Left lobe of liver (tissue), 2 donors: ENCODE results near the gene PTPMT1. TPM values are rescaled to one million over a fixed set of nuclear protein-coding genes. Genes with fewer than 3 reads are reported as not detected.
A peak's percentile ranks its signal among the peaks of the same experiment; 100 is the strongest.

Experiments used
- ATAC-seq: fragments of 200-7000 bp; cut with Tn5 transposase; one replicate; pipeline ENCODE4 v1.9.1; 2020; ENCODE audit warnings: mild to moderate bottlenecking, moderate library complexity
- DNase-seq: peaks from one replicate; pipeline ENCODE4 v3.0.0-alpha.2; 2020; ENCODE audit warnings: low spot score
- total RNA-seq: library from RNA; stranded (reverse); gene quantifications from one replicate; pipeline ENCODE4 v1.2.1, GENCODE V29; 2021
- donor health status: DM: no; HTN: no; CAD: no; lungs with moderate emphysema.
- donor health status: DM: no; HTN: yes; CAD: no.

Gene PTPMT1
- total RNA-seq, 1 donor from 2014 or later: 23.8 TPM

DNA sequence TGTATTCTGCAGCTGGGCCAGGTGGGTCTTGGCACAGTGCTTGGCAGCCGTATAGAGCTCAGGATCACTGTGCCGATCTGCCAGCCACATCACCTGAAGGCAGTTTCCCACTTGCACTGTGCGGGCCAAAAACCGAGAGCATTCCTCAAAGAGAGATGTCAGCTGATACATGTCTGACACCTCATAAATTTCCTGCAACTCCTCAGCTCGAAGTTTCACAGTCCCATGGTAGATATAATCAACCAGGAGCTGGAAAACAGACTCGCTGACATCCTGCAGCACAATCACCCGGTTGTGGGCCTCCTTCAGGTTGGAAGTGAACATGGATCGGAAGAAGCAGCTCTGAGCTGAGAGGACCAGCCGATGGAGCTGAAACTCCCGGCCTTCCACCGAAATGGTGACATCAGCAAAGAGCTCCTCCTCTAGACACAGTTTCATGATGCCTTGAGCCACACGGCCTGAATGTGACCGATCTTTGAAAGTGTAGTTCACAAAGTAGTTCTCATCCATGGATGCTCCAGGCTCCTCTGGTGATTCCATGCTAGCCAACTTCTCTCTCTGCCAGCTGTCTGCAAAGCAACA lies 12.2 kb downstream of the PTPMT1 start:
- DNase-seq (no peak), ATAC-seq (no peak)

DNA sequence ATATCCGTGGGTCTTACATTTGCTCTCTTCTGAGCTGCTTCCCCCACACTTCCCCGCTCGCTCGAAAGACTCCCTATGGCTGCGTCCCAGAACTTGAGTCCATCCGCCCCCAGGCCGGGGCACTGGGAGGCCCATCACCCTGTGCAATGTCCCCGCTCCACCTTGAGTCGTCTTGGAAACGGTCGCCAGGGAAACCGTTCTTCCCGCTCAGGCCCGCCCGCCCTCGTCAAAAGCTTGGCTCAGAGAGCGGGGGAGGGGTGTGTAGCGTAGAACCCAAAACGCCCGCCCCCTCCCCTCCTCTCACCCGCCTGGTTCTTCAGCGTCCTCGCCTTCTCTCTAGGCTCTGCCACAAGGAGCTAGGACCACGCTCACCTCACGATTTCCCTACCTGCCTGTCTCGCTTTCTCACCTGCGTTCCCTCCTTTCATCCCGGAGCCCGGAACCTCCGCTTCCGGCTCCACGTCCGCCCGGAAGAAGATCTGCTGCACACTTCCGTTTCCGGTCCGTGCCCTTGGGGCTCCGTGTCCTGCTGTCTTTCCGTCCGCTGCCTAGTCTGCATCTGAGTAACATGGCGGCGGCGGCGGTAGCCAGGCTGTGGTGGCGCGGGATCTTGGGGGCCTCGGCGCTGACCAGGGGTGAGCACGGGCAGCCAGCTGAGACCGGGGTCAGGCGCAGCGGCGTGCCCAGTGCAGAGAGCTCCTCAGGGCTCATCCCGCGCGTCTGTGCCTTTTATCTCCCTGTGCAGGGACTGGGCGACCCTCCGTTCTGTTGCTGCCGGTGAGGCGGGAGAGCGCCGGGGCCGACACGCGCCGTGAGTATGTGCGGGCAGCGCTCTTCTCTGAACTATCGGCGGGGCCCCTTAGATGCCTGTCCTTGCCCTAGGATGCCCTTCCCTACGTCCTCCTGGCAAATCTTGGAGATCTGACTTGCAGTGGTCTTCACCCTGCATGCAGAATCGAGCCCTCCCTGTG lies 13.4 kb downstream of the PTPMT1 start, which contains the start of the genes KBTBD4 and NDUFS3:
TSS of gene KBTBD4 (minus strand) at position 447 of the 971 bp plus-strand sequence. CDS start at position 428, 19 bp downstream.
TSS of gene NDUFS3 (plus strand) at position 551 of the 971 bp plus-strand sequence. CDS start at position 569, 18 bp downstream.
- ATAC-seq: peak; percentile 96
- peak; percentile 90 for DNase-seq

DNA sequence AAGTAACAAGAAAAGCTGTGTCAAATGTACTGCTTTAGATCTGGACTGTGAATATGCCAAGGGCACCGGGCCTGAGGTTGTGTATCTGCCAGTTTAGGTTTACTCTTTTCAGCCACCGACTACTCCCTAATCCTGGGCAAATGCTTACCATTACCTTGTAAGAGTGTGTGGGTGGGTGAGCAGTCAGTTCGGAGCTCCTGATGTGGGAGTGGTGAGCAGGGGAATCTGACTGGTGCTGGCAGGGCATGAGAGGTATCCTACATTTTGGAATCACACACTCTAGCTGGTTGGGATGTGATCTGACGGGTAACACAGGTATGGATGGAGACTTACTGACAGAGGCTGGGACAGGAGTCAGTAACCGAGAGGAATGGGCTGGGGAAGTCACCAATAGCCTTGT lies 18.4 kb downstream of the PTPMT1 start:
- DNase-seq (no peak), ATAC-seq (no peak)

DNA sequence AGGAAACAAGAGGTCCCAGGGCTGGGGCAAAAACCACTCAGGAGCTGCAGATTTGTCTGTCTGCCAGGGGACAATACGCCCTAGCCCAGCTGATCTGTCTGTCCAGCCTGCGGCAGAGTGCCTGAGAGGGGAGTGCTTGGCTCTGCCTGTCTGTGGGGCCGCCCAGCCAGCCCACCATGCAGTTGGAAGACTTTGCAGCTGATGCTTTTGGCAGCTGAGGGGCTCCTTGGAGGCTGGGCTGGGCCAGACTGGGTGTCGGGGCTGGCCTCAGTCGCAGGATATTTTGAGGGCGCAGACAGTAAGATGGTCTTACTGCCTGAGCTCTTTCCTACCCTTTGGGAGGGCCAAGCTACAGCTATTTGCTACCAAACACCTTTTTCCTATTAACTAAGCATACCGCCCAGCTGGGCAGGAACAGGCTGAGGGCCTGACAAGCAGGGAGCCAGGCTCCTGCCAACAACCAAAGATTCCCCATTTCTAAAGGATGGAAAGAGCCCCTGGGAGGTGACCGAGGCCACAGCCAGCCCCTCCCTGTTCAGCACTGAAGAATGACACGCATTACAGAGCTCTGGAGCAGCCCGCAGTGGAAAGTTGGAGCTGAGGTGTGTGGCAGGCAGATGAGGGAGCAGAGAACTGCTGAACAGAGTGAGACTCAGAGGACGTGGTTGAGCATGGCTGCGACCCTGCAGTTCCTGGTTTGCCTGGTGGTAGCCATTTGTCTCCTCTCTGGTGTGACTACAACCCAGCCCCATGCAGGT lies 20.9 kb downstream of the PTPMT1 start, which contains the start of gene FAM180B:
TSS of gene FAM180B (plus strand) at position 581 of the 758 bp plus-strand sequence. CDS start at position 672, 91 bp downstream.
- DNase-seq: no peak
- peak; percentile 6 for ATAC-seq

DNA sequence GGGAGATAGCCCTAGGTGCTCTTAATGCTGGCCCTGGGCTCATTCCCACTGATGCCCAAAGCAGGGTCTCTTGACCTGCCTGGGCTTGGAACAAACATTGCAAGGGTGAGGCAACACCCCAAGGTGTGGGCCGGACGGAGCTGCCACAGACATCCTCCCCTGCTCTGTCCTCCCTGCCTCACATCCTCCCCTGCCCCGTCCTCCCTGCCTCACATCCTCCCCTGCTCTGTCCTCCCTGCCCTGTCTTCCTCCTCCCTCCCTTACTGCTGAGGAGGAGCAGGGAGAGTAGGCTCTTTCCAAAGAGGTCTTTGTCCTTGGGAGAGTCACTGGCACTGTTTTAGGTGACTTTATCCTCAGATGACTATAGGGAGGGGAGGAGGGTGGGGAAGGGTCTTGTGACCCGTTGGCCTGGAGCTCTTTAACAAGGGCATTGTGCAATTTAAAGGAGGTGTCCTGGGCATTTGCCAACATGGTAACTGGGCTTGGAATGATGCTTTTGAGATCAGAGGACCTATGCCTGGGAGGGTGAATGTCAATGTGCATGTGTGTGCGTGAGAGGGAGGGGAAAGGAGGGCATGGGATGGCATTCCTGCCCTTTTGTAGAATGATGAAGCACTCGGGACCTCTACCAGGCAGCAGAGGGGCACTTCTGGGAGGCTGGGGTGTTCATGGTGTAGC lies 21.8 kb downstream of the PTPMT1 start:
- no peak for DNase-seq
- ATAC-seq: peak; percentile 47

DNA sequence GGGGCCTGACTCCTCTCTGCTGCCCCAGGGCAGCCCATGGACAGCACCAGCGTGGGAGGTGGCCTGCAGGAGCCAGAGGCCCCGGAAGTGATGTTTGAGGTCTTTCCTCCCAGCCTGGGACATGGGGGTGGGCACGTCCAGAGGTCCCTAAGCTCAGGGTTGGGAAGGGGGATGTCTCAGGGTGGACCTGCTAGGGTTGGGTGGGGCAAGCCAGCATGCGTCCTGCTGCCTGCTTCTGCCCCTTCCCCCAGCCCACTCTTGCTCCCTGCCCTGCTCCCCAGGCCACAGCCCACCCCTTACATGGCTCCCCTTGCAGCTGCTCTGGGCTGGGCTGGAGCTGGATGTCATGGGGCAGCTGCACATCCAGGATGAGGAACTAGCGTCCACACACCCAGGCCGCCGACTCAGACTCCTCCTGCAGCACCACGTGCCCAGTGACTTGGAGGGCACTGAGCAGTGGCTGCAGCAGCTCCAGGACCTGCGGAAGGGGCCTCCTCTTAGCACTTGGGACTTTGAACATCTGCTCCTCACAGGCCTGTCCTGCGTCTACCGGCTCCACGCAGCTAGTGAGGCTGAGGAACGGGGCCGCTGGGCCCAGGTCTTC lies 22.4 kb downstream of the PTPMT1 start:
- peak; percentile 45 for ATAC-seq

DNA sequence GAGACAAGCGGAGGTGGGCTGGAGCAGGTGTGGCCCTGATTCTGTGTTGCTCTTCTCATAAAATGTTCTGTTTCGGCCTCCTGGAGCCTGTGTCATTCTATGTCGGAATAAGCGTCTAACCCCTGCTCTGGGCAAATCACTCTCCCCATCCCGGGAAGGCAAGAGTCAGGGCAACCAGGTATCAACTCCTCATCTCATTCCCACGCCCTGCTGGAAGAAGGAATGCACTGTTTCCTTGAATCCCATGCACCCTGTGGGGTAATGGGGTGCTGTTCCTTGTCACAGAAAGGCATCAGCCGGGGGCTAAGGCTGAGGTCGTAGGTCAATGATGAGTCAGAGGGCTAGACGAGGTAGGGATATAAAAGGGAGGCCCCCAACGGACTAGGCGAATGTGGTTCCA lies 23.7 kb downstream of the PTPMT1 start:
- ATAC-seq (no peak), DNase-seq (no peak)

More for the DNA sequence above, 22.4 kb downstream of the PTPMT1 start:
- no peak for DNase-seq

DNA sequence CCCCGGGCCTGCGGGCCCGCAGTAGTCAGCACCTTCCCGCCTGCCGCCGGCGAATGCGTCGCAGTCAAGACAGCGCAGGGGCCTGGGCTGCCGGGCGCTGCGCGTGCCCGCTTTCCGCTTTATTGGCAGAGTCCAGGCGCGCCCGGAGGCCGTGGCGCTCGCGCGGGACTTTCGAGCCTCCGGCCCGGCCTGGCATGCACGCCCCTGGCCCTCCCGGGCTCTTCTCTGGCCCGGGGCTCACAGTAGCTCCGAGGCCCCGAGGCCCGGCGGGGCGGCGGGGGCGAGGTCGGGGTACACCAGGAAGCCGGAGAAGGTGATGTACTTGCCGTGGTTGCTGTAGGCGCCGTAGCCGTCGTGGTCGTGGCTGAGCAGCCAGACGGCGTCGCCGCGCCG lies 24.2 kb downstream of the PTPMT1 start:
- no peak for ATAC-seq
- DNase-seq: no peak

DNA sequence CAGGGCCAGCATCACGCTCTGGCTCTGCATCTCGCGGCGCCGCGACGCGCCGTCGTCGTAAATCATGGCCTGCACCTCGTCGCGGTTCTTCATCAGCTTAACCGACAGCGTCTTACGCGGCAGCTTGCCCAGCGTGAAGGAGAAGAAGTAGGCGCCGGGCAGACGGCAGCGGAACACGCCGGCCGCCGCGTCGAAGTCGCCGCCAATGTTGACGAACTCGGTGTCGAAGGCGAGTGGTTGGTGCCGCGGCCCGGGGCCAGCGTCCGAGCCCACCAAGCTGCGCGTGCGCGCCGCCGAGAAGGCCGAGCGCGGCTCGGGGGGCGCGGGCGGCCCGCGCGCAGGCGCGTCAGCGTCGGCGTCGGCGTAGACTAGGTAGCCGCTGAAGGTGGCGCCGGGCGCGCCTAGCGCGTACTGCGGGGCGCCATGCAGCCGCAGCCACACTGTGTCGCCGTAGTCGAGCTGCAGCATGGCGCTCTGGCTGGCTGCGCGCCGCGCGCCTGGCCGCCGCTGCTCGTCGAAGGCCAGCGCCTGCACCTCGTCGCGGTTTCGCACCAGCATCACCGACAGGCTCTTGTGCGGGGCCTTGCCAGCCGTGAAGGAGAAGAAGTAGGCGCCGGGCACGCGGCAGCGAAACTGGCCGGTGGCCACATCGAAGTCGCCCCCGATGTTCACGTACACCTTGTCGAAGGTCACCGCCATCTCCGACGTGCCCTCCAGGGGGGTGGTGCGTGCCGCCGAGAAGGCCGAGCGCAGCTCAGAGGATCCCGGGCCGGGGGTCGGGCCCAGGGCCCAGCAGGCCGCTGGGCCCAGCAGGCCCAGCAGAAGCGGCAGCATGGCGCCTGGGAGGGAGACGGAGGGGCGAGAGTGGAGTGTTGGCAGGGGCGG lies 24.8 kb downstream of the PTPMT1 start:
- DNase-seq: no peak
- no peak for ATAC-seq

DNA sequence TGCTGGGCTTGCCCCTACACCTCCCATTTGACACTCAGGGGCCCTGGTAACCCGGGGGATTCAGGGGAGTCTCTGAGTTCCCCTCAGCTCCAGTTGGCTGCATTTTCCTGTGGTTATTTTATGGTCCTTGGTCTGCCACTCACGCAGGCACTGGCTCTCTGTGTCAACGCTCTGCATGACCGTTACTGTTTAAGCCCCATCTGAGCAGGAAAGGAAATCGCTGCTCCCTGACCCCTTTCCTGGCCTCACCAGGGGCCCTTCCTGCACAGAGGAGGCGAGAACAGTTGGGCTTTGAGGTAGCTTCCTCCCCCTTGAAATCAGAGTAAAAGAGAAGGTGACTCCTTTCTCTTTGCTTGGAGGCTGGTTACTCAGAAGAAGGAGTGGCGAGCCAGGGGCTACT lies 26.4 kb downstream of the PTPMT1 start:
- no peak for DNase-seq

DNA sequence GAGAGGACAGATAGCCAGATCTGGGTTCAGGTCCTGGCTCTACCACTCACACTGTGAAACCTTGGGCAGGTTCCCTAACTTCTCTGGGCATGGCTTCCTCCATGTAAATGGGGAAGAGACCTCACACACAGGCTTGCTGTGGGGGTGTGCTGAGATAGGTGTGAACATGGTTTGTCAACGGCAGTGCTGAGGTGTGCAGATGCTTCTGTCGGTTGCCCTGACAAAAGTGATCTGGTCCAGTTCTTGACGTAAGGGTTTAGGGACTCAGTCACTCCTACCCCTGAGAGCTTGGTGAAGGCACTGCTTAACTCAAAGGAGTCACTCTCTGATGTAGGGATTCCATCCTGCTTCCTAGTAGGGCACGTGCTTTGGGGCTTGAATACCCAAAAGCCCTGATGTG lies 26.9 kb downstream of the PTPMT1 start:
- ATAC-seq (no peak), DNase-seq (no peak)

More for the DNA sequence above, 26.4 kb downstream of the PTPMT1 start:
- ATAC-seq: no peak

DNA sequence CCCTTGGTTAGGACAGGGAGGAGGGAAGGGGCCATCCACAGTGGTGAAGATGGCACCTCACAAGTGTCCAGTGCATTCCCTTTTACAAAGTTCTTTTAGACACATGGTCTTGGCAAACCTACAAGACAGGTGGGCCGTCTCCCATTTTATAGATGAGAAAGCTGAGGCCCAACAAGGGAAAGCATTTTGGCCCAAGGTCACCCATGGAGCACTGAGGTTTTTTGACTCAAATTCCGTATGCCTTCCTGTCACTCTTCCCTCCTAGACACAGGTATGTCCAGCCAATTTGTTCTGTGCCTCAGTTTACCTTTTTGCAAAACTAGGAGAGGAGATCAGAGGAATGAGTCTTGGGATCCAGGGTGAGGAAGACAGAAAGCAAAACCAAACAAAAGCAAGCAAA lies 27.6 kb downstream of the PTPMT1 start:
- ATAC-seq (no peak), DNase-seq (no peak)

DNA sequence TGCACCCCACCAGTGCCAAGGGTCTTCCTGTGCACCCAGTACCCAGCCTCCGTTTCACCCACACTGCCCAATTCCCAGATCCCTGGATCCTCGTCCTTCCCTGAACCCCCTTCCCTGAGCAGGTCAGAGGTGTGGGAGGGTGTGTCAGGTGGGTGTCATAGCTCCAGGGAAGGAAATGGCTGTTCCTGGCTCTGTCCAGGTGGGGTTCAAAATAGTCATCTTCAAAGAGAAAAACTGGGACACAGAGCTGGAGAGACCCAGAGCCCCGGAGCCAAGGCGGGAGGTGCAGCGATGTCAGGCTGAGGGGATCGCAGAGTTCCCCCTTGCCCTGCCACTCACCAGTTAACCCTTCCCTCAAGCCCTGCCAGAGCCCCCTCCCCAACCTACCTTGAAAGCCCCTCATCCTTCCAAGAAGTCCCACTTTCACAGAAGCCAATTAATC lies 28.1 kb downstream of the PTPMT1 start:
- no peak for DNase-seq
- ATAC-seq: no peak

DNA sequence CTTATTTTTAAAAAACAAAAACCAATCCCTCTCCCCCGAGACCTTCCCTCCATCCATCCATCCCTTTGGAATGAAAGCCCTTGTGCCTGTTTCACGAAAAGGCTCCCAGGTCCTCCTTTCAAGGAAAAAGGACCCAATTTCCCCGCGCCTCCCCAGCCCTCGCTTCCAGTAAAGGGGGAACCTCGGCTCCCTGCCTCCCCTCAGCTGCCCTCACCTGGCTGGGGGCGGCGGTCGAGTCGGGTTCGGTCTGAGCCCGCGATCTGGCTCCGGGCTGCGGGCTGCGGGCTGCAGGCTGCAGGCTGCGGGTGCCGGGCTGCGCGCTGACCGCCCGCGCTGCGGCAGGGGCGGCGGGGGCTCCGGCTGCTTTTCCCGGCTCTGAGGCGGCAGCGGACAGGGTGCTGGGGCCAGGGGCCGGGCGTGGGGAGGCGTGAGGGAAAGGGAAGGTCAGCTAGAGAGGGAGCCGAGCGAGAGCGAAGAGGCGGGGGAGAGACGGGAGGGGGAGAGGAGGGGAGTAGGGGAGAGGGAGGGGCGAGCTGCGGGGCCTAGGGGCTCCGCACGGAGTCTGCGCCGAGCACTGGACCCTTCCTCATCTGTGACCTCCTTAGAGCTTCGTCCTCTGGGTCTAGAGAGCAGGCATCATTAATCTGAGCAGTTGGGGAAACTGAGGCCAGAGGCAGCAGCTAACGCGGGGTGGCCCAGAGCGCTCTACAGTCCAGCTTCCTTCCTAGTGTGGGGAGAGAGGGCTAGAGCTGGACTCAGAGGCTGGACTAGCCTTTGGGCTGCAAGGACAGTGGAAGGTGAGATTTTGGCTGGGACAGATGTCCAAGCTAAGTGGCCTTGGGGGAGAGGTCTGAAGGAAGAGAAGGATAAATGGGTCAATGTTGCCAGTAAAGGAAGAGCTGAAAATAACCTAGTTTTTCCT lies 28.8 kb downstream of the PTPMT1 start, which contains the start of gene C1QTNF4:
TSS of gene C1QTNF4 (minus strand) at position 478 of the 922 bp plus-strand sequence. CDS start 3,601 bp downstream, outside the sequence.
- DNase-seq: no peak
- no peak for ATAC-seq

DNA sequence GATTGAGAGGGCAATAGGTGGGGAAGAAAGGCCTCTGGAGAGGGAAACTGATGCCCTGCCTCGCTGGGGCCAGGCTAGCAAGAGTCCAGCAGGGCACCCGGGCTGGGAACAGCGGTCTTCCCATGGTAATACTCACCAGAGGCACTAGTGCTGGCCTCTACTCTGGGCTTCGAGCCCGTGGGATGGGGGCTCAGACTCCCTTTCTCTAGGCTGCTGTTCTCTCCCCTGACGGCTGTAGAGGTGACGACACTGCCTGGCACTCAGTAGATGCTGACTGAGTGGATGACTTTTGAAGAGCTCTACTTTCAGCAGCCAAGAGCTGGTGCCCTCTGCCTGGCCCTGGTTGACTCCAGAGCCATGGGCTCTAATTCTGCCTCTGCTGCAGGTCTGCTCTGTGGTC lies 29.6 kb downstream of the PTPMT1 start:
- ATAC-seq (peak; percentile 55), DNase-seq (no peak)

DNA sequence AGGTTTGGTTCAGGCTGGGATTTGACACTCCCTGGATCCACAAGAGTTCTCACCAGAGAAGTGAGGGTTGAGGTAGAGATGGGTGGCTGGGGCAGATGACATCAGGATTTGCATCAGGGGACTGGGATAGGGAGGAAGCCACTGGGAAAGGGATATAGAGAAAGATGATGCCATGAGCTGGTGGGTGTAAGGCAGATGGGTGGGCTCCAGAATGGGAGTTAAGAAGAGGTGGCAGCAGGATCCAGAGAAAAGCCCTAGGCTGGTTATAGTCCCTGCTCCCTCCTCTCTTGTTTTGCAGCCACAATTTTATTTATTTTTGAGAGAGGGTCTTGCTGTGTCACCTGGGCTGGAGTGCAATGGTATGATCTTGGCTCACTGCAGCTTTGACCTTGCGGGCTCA lies 30.6 kb downstream of the PTPMT1 start:
- DNase-seq (no peak), ATAC-seq (no peak)

DNA sequence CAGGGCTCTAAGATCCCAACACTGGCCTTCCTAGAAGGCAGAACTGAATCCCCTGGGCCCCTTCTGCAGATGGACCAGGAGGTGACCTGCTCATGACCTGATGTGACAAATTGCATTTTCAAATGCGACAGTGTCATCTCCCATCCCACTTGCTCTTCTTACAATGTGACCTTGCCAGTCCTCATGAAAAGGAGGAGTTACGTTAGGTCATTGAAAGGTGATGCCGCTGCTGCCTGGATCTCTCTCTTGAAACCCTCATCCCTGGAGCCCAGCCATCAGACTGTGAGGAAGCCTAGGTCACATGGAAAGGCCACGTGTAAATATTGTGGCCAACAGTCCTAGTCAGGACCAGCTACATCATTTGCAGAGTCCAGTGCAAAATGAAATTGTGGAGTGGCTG lies 34.5 kb downstream of the PTPMT1 start:
- ATAC-seq (peak; percentile 44), DNase-seq (no peak)

DNA sequence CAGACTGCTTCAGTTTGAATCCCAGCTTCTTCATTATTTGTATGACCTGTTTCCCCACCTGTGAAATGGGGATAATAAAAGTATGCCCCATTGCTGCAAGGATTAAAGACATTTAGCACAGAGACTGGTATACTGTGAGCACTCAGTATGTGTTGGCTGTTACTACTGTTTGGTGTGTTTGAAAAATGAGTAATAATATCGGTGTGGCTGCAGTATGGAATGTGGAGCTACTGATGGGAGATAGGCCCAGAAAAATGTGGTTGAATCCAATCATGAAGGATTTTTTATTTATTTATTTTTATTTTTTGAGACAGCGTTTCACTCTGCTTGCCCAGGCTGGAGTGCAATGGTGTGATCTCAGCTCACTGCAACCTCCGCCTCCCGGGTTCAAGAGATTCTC lies 37.9 kb downstream of the PTPMT1 start:
- ATAC-seq (no peak), DNase-seq (no peak)
